Breast epithelium (tissue), 4 donors: ENCODE measurements around the gene RILPL2. TPM values are rescaled to one million over a fixed set of nuclear protein-coding genes. Genes with fewer than 3 reads are reported as not detected.
"Not testable (repeated sequence)": the region's sequence is repeated elsewhere in the genome, so short reads cannot be mapped to it uniquely, and the experiment has no call there.

Experiments used
- DNase-seq, 2 donors: peaks; one replicate each; pipeline ENCODE4 v3.0.0-alpha.2; 2019; ENCODE audit warnings: low spot score in 2 of 2
- H3K27ac ChIP-seq, 2 donors: fragments of 200-600 bp; sonication (generic) in 1 of 2; one replicate each; pipeline ENCODE4 v1.5.1; 2016 to 2019; ENCODE audit warnings: mild to moderate bottlenecking in 1 of 2
- H3K27me3 ChIP-seq, 2 donors: fragments of 200-600 bp; sonication (generic) in 1 of 2; one replicate each; pipeline versions ENCODE4 v1.5.1 to v1.6.0; 2017 to 2019; ENCODE audit warnings: control low read depth in 1 of 2, mild to moderate bottlenecking in 1 of 2
- H3K36me3 ChIP-seq: fragments of 200-600 bp; one replicate; pipeline ENCODE4 v1.5.1; 2019
- H3K4me1 ChIP-seq, 2 donors: fragments of 200-600 bp; sonication (generic); one replicate each; pipeline ENCODE4 v1.5.1; 2016 to 2019; ENCODE audit warnings: control low read depth in 1 of 2
- H3K4me3 ChIP-seq, 3 donors: fragments of 200-600 bp; sonication (generic); 1 replicate in 2 of 3; 2 replicates in 1 of 3; pipeline ENCODE4 v1.5.1; 2016 to 2019; ENCODE audit warnings: mild to moderate bottlenecking in 3 of 3, moderate library complexity in 2 of 3
- H3K9me3 ChIP-seq, 2 donors: fragments of 200-600 bp; sonication (generic) in 1 of 2; one replicate each; pipeline ENCODE4 v1.5.1; 2016 to 2019; ENCODE audit warnings: control low read depth in 1 of 2
- POLR2A ChIP-seq: fragments of 450-650 bp; IDR thresholded peaks from one replicate; pipeline ENCODE4 v1.6.1; 2016; ENCODE audit warnings: antibody characterized with exemption, mild to moderate bottlenecking, moderate library complexity
- POLR2AphosphoS5 ChIP-seq, 3 donors: sonication (generic); formaldehyde crosslinking; IDR thresholded peaks; one replicate each; pipeline ENCODE4 v1.6.1; 2017; ENCODE audit warnings: antibody characterized with exemption in 3 of 3
- intact Hi-C: fragments of 100-400 bp; cut with DNase I; formaldehyde crosslinking; loops from one replicate; pipeline ENCODE4 v1.15.1; 2023; ENCODE audit warnings: low total_unique reads
- total RNA-seq, 3 donors: library from RNA; depleted of rRNA; stranded (reverse); fragments of >200 nt; gene quantifications; one replicate each; pipeline ENCODE4 v1.1.0, GENCODE V29; 2016
- TF ChIP-seq, protein P1 (sequence below), 3 donors: fragments of 450-650 bp; IDR thresholded peaks; one replicate each; pipeline ENCODE4 v1.5.1; 2016 to 2017; ENCODE audit warnings: antibody characterized with exemption in 3 of 3, mild to moderate bottlenecking in 3 of 3, moderate library complexity in 3 of 3

RILPL2 gene, protein sequence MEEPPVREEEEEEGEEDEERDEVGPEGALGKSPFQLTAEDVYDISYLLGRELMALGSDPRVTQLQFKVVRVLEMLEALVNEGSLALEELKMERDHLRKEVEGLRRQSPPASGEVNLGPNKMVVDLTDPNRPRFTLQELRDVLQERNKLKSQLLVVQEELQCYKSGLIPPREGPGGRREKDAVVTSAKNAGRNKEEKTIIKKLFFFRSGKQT
- total RNA-seq = 10 to 100 TPM in 1 of 3 donors, 1 to 10 TPM in 2; 8.9 to 11.8 (median 9.1) TPM

DNA sequence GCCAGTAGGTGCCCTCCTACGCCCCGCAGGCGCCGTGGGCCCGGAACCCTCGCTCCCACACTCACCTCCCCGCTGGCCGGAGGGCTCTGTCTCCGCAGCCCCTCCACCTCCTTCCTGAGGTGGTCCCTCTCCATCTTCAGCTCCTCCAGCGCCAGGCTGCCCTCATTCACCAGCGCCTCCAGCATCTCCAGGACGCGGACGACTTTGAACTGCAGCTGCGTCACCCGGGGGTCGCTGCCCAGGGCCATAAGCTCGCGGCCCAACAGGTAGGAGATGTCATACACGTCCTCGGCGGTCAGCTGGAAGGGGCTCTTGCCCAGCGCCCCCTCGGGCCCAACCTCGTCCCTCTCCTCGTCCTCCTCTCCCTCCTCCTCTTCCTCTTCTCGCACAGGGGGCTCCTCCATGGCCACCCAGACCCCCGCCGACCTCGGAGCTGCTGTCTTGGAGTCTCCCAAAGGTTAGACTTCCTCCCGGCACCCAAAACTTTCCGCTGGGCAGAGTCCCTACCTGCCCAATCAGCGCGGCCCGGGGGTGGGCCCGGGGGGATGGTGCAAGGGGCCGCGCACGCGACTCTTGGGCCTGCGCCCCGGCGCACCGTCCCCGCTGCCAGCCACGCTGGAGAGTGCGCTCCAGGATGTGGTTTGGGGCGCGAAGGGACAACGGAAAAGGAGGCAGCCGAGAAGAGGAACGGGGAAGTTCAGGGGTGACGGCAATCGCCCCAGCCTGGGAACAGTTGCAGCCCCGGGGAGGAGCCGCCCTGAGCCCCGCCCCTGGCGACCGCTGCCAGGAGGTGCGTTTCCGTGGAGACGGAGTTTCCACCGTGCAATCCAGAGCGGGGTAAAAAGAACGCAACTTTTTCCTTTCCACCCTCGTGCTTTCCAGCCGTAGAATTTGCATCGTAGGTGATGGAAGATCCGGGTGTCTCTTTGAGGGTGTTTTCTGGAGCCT, at the start of gene RILPL2:
TSS of gene RILPL2 (minus strand) at position 668 of the 948 bp plus-strand sequence. CDS start at position 404, 264 bp downstream.
- intact Hi-C loops = no loop called here
- TF ChIP-seq POLR2A = peak; percentile 48
- TF ChIP-seq POLR2AphosphoS5 (IDR thresholded peaks at IDR 0.05) = peak; percentile 66 to 81 (median 77)
- TF ChIP-seq, protein P1, sequence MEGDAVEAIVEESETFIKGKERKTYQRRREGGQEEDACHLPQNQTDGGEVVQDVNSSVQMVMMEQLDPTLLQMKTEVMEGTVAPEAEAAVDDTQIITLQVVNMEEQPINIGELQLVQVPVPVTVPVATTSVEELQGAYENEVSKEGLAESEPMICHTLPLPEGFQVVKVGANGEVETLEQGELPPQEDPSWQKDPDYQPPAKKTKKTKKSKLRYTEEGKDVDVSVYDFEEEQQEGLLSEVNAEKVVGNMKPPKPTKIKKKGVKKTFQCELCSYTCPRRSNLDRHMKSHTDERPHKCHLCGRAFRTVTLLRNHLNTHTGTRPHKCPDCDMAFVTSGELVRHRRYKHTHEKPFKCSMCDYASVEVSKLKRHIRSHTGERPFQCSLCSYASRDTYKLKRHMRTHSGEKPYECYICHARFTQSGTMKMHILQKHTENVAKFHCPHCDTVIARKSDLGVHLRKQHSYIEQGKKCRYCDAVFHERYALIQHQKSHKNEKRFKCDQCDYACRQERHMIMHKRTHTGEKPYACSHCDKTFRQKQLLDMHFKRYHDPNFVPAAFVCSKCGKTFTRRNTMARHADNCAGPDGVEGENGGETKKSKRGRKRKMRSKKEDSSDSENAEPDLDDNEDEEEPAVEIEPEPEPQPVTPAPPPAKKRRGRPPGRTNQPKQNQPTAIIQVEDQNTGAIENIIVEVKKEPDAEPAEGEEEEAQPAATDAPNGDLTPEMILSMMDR (IDR thresholded peaks at IDR 0.05) = no peak
- Histone ChIP-seq H3K4me3 (peak within 1 kb of the TSS; percentile 75 to 86 (median 80)), H3K36me3 (no peaks in the 10 kb centered on the region), H3K27me3 (no peaks in the 10 kb centered on the region), H3K9me3 (no peaks in the 10 kb centered on the region), H3K27ac (peak within 1 kb of the TSS; percentile 81 to 85), H3K4me1 (peaks cover 6 to 9% of the 10 kb centered on the region in 2 donors)
- DNase-seq = peak; percentile 89 to 92

DNA sequence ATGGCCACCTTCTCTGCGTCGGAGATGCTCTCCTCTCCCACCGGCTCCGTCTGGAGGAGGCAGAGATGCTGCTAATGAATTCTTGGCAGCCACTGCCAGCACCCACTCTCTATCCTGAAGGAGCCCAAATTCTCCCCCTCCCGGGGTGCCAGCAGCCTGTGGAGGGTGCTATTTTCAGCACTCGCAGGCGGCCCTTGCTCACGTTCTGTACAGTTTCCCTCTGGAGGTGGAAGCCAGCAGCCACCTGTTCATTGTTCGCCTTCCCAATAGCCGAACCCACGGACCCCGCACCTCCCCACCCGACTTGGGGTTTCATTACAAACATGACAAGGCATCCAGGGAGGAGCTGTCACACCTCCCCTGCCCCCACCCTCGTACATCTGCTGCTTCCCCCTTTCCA, 49.3 kb upstream of the RILPL2 start:
- no peaks in the 10 kb centered on the region for H3K36me3 ChIP-seq
- H3K4me3 ChIP-seq = no peak overlapping the region
- DNase-seq = no peak
- no peaks in the 10 kb centered on the region for H3K9me3 ChIP-seq
- intact Hi-C loops = no loop called here
- TF ChIP-seq, protein P1 (IDR thresholded peaks at IDR 0.05) = no peak
- no peak for TF ChIP-seq POLR2A
- TF ChIP-seq POLR2AphosphoS5 (IDR thresholded peaks at IDR 0.05) = no peak
- no peaks in the 10 kb centered on the region for H3K4me1 ChIP-seq
- no peak overlapping the region for H3K27ac ChIP-seq
- H3K27me3 ChIP-seq = no peaks in the 10 kb centered on the region

DNA sequence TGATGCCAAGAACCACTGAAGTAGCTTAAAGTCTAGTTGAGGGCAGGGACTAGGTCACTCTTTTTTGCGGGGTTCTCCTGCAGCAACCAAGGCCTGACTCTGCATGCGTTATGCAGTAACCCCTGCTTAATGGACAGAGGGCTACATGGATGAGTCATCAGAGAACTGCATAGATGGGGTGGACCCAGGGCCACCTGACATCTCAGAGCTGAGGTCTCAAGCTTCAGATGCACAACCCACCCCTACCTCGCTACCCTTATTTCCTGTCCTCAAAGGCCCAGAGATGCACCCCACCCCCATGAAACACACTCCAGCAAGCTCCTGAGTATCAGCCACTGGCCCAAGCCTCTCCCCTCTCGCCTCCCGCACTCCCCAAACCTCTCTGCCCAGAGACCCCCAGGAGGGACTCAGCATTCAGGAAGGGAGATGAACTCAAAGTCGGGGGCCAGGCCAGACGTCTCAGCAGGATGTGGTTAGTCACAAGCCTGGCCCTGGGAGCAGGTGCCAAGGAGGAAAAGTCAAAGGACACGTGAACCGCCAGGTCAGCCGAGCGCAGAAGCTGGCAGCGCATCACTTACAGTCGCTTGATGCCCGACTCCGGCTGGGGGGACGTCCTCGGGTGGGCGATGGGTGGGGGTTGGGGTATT, 47.2 kb upstream of the RILPL2 start:
- no peak for DNase-seq
- Histone ChIP-seq H3K36me3 (no peaks in the 10 kb centered on the region), H3K4me3 (no peak overlapping the region), H3K4me1 (no peaks in the 10 kb centered on the region), H3K27ac (no peak overlapping the region), H3K9me3 (no peaks in the 10 kb centered on the region), H3K27me3 (no peaks in the 10 kb centered on the region)
- TF ChIP-seq POLR2A (no peak), POLR2AphosphoS5 (IDR thresholded peaks at IDR 0.05) (no peak)
- TF ChIP-seq, protein P1 (IDR thresholded peaks at IDR 0.05) = no peak
- intact Hi-C loops = no loop called here

DNA sequence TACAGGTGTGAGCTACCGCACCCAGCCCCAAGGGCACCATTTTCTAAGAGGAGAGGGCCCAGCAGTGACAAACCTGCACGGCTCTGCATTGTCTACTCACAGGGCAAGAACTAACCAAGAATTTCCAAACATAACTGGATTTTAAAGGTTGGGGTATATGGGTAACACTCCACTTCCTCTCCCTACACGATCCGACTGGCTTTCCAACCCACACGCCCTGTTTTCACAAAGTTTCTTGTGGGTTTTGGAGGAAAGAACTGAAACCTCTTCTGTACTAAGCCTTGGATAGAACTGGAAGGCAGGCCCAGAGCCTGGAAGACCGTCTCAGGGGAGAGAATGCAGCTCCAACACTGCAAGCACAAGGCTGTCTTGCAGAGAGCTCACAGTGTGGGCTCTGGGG, 46.4 kb upstream of the RILPL2 start:
- no peaks in the 10 kb centered on the region for H3K27me3 ChIP-seq
- H3K27ac ChIP-seq = peak overlapping the region in 1 of 2 donors; percentile 2
- H3K4me3 ChIP-seq = no peak overlapping the region
- DNase-seq = no peak
- H3K4me1 ChIP-seq = no peaks in the 10 kb centered on the region
- intact Hi-C loops = no loop called here
- H3K36me3 ChIP-seq = no peaks in the 10 kb centered on the region
- H3K9me3 ChIP-seq = no peaks in the 10 kb centered on the region
- TF ChIP-seq, protein P1 (IDR thresholded peaks at IDR 0.05) = no peak
- no peak for TF ChIP-seq POLR2AphosphoS5 (IDR thresholded peaks at IDR 0.05)
- TF ChIP-seq POLR2A = no peak

DNA sequence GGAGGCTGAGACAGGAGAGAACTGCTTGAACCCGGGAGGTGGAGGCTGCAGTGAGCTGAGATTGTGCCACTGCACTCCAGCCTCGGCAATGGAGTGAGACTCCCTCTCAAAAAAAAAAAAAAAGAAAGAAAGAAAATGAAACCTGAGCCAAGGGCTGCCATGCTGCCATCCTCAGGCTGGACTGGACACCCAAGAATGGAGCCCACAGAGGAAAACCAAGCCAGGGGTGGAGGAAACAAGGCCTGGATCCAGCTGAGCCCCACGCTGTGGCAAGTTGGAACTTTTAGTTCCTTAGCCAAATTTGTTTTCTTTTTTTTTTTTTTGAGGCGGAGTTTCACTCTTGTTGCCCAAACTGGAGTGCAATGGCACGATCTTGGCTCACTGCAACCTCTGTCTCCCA, 44.8 kb upstream of the RILPL2 start:
- DNase-seq, H3K4me3 ChIP-seq, H3K9me3 ChIP-seq, intact Hi-C loops, H3K4me1 ChIP-seq, H3K27ac ChIP-seq, H3K36me3 ChIP-seq, H3K27me3 ChIP-seq: not testable (repeated sequence)
